ENCODE results near the gene PRKG1.
A peak's percentile ranks its signal among the peaks of the same experiment; 100 is the strongest.

PRKG1 gene

DNA sequence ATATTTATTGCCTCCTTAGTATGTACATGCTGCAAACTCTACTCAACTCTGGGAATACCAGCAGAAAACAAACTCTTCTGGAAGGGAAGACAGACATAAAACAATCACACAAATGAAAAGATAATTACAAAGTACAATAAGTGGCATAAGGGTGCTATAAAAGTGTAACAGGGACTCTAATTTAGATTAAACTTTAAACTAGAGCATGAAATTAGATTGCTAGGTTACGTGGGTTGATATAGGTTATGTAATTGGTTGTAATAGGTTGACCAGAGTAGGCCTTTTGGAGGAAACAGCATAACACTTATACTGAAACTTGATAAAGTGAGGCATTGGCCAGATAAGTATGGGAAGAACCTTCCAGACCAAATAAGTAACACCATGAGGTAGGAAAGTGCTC is 1213.6 kb downstream of the PRKG1 start:
- TF ChIP-seq TCF12 (IDR thresholded peaks at IDR 0.05; ENCODE audit: low read depth) (no peak), ZBTB7A (IDR thresholded peaks at IDR 0.05; ENCODE audit: low read depth) (no peak), CEBPB (IDR thresholded peaks at IDR 0.05) (no peak)

DNA sequence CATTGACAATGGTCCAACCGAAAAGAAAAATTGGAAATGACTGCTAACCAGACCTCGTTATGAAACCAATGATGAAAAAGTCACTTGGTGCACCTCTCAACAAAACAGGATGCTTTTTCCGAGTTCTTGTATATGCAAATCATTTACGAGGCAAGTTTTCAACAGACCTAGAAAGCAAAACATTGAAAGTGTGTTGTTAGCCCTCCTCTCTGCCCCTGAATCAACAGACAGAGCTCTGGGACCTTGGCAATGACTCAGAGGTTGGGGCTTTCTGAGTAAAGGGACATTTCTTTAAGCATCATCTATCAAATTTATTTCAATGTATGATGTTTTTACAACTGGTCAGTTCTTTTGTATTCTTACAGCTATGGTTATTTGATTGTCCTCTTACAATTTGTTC is 1223.5 kb downstream of the PRKG1 start:
- no peak for TF ChIP-seq NFIC (IDR thresholded peaks at IDR 0.05)
- TF ChIP-seq EGR1 (IDR thresholded peaks at IDR 0.05) = no peak
- TF ChIP-seq ZBTB7A (IDR thresholded peaks at IDR 0.05; ENCODE audit: low read depth) = no peak
- TF ChIP-seq, protein P1, sequence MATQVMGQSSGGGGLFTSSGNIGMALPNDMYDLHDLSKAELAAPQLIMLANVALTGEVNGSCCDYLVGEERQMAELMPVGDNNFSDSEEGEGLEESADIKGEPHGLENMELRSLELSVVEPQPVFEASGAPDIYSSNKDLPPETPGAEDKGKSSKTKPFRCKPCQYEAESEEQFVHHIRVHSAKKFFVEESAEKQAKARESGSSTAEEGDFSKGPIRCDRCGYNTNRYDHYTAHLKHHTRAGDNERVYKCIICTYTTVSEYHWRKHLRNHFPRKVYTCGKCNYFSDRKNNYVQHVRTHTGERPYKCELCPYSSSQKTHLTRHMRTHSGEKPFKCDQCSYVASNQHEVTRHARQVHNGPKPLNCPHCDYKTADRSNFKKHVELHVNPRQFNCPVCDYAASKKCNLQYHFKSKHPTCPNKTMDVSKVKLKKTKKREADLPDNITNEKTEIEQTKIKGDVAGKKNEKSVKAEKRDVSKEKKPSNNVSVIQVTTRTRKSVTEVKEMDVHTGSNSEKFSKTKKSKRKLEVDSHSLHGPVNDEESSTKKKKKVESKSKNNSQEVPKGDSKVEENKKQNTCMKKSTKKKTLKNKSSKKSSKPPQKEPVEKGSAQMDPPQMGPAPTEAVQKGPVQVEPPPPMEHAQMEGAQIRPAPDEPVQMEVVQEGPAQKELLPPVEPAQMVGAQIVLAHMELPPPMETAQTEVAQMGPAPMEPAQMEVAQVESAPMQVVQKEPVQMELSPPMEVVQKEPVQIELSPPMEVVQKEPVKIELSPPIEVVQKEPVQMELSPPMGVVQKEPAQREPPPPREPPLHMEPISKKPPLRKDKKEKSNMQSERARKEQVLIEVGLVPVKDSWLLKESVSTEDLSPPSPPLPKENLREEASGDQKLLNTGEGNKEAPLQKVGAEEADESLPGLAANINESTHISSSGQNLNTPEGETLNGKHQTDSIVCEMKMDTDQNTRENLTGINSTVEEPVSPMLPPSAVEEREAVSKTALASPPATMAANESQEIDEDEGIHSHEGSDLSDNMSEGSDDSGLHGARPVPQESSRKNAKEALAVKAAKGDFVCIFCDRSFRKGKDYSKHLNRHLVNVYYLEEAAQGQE (IDR thresholded peaks at IDR 0.05; ENCODE audit: low read depth) = no peak

DNA sequence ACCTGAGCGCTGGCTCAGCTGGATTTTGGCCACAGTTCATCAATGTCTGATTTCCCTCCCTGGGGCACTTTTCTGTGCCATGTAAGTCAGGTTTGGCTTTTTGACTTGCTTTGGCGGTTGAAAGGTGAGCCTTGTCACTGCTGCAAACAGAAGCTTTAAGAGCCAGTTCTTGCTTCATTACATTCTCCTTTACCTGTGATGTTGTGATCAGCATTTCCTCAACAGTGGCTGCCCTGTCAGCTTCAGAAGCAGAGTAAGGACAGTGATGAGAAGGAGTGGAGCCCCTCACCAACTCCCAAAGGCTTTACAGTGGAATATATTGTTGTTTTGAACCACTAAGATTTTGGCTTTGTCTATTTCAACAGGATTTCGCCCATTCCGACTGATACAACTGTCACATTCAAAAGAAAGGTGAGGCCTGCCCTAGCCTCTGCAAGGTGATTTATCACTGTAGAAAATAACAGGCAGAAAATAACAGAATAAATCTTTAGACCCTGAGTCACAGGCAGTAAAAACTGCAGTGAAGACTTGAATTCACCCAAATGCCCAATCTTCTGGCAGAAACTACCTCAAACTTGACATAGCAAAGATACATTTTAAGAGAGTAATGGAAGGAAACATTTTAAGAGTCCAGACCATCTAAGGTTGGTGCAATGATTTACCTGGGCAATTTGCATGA is 1226.5 kb downstream of the PRKG1 start:
- TF ChIP-seq EP300 (IDR thresholded peaks at IDR 0.05; ENCODE audit: borderline replicate concordance) (no peak), TAF1 (IDR thresholded peaks at IDR 0.05; ENCODE audit: low read depth) (no peak), TEAD4 (IDR thresholded peaks at IDR 0.05) (no peak), CEBPB (IDR thresholded peaks at IDR 0.05) (no peak), YY1 (IDR thresholded peaks at IDR 0.05; ENCODE audit: low read depth) (no peak), EGR1 (IDR thresholded peaks at IDR 0.05) (no peak), ZBTB7A (IDR thresholded peaks at IDR 0.05; ENCODE audit: low read depth) (no peak), FOXM1 (IDR thresholded peaks at IDR 0.05; ENCODE audit: borderline replicate concordance, low read depth) (no peak), RAD21 (IDR thresholded peaks at IDR 0.05; ENCODE audit: low read depth) (no peak), TCF12 (IDR thresholded peaks at IDR 0.05; ENCODE audit: low read depth) (no peak), NFIC (IDR thresholded peaks at IDR 0.05) (no peak), CREB1 (IDR thresholded peaks at IDR 0.05; ENCODE audit: low read depth) (no peak)
- TF ChIP-seq, protein P2, sequence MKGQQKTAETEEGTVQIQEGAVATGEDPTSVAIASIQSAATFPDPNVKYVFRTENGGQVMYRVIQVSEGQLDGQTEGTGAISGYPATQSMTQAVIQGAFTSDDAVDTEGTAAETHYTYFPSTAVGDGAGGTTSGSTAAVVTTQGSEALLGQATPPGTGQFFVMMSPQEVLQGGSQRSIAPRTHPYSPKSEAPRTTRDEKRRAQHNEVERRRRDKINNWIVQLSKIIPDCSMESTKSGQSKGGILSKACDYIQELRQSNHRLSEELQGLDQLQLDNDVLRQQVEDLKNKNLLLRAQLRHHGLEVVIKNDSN (IDR thresholded peaks at IDR 0.05) = no peak
- TF ChIP-seq, protein P1 (IDR thresholded peaks at IDR 0.05; ENCODE audit: low read depth) = no peak
- TF ChIP-seq, protein P3, sequence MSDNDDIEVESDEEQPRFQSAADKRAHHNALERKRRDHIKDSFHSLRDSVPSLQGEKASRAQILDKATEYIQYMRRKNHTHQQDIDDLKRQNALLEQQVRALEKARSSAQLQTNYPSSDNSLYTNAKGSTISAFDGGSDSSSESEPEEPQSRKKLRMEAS (IDR thresholded peaks at IDR 0.05) = no peak

DNA sequence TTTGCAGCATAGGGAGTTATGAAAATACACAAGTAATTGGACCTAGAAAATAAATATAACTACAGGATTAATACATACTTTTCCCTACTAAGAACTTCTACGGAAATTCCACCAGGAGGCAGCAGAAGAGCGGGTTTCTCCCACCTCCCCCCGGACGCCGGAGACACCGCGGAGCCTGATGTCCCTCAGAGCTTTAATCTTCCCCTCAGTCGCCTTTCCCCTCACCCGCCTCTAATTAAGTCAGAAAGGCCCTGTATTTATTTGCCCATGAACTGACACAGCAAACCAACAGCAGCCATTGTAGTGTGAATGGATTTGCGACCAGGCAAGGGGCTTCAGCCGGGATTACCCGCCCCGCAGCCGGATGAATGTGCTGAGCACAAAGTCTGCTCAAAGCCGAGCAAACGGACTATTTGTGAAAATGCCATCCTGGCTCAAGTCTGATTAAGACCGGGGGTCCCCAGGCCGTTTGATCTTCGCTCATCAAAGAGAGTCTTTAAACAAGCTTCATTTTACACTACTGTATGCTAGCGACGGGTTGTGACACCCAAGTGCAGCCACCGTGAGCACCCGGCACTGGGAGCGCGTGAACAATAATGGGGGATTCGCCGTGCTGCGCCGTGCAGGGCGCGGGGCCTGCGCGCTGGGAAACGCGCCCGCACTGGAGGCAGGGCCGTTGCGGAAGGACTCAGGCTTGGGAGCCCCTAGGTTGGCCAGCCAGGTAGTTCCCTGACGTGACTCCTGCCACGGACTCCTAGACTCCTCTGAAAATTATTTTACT is 1234.2 kb downstream of the PRKG1 start:
- TF ChIP-seq NFIC (IDR thresholded peaks at IDR 0.05) (no peak), RAD21 (IDR thresholded peaks at IDR 0.05; ENCODE audit: low read depth) (peak; percentile 90), TEAD4 (IDR thresholded peaks at IDR 0.05) (no peak)
- TF ChIP-seq, protein P2 (IDR thresholded peaks at IDR 0.05) = no peak

DNA sequence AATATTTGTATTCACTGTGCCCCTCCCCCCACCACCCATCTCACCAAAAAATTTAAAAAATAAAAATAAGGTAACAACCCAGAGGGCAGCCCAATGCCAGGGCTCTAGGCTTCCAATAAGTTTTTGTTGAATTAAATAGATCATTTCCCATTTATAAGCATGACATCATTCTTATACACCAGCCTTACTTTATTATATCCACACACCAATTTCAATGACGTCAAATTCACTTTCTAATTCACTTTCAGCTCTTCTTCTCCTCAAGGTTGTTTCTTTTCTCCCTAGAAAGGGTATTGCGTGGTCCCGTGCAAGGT is 1238.6 kb downstream of the PRKG1 start:
- TF ChIP-seq NFIC (IDR thresholded peaks at IDR 0.05) (no peak), CREB1 (IDR thresholded peaks at IDR 0.05; ENCODE audit: low read depth) (no peak), FOXM1 (IDR thresholded peaks at IDR 0.05; ENCODE audit: borderline replicate concordance, low read depth) (no peak), EGR1 (IDR thresholded peaks at IDR 0.05) (no peak), RAD21 (IDR thresholded peaks at IDR 0.05; ENCODE audit: low read depth) (no peak), TEAD4 (IDR thresholded peaks at IDR 0.05) (no peak), TCF12 (IDR thresholded peaks at IDR 0.05; ENCODE audit: low read depth) (no peak), TAF1 (IDR thresholded peaks at IDR 0.05; ENCODE audit: low read depth) (no peak), CEBPB (IDR thresholded peaks at IDR 0.05) (no peak)
- TF ChIP-seq, protein P3 (IDR thresholded peaks at IDR 0.05) = no peak

DNA sequence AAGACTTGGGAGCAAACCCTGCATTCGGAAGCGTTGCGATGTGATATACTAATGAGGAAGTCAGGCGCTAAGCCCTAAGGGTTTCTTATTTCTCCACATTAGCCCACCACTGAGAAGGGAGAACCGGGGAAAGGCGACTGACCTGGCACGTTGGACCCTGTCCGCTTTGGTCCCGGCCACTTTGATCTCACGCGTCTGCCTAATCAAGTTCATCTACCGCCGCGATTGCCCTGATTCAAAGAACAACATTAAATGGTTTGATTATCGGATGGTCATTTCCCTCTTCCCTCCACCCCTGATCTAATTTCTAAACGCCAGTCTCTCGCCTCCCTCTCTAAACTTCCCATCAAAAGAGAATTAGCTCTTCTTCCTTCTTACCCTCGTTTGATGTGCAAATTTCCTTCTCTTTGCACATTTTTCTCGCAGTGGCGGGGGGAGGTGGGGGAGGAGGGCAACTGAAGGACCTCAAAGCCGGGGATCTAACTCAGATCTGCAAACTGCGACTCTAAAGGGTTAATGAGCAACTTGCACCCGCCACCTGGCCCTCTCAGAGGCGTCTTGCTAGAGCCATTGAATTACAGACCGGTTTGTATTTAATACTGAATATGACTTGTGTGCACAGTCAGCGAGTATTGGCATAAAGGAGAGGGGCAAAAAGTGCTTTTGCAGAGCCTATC is 1239.1 kb downstream of the PRKG1 start:
- TF ChIP-seq TEAD4 (IDR thresholded peaks at IDR 0.05) (no peak), TCF12 (IDR thresholded peaks at IDR 0.05; ENCODE audit: low read depth) (no peak), CEBPB (IDR thresholded peaks at IDR 0.05) (no peak), ZBTB7A (IDR thresholded peaks at IDR 0.05; ENCODE audit: low read depth) (no peak), EGR1 (IDR thresholded peaks at IDR 0.05) (no peak), FOXM1 (IDR thresholded peaks at IDR 0.05; ENCODE audit: borderline replicate concordance, low read depth) (no peak), CREB1 (IDR thresholded peaks at IDR 0.05; ENCODE audit: low read depth) (no peak), TAF1 (IDR thresholded peaks at IDR 0.05; ENCODE audit: low read depth) (no peak), RAD21 (IDR thresholded peaks at IDR 0.05; ENCODE audit: low read depth) (no peak), NFIC (IDR thresholded peaks at IDR 0.05) (no peak)
- TF ChIP-seq, protein P3 (IDR thresholded peaks at IDR 0.05) = no peak
- TF ChIP-seq, protein P2 (IDR thresholded peaks at IDR 0.05) = no peak
- TF ChIP-seq, protein P1 (IDR thresholded peaks at IDR 0.05; ENCODE audit: low read depth) = no peak

Measured in Ishikawa (cell line).